Ovary (tissue), 9 donors: ENCODE measurements around the gene KANSL1L. TPM values are rescaled to one million over a fixed set of nuclear protein-coding genes. Genes with fewer than 3 reads are reported as not detected.
"Not testable (repeated sequence)": the region's sequence is repeated elsewhere in the genome, so short reads cannot be mapped to it uniquely, and the experiment has no call there.

ENCODE experiments used
- DNase-seq, 5 donors: peaks; one replicate each; pipeline ENCODE4 v3.0.0-alpha.2; 2019 to 2020
- H3K27ac ChIP-seq, 2 donors: fragments of 200-600 bp; one replicate each; pipeline versions ENCODE4 v1.5.1 to v1.8.0; 2019 to 2022
- H3K27me3 ChIP-seq: fragments of 200-600 bp; one replicate; pipeline ENCODE4 v1.8.0; 2022
- H3K36me3 ChIP-seq: fragments of 200-600 bp; sonication (generic); one replicate; pipeline ENCODE4 v1.5.1; 2019
- H3K4me1 ChIP-seq: one replicate; pipeline ENCODE4 v1.8.1; 2013; ENCODE audit warnings: mild to moderate bottlenecking, moderate library complexity; ENCODE audit not compliant: insufficient read depth
- H3K4me3 ChIP-seq: fragments of 200-600 bp; sonication (generic); one replicate; pipeline ENCODE4 v1.5.1; 2017
- H3K9me3 ChIP-seq, 2 donors: fragments of 200-600 bp in 1 of 2; sonication (generic) in 1 of 2; one replicate each; pipeline versions ENCODE4 v1.5.1 to v1.8.1; 2013 to 2019; ENCODE audit warnings: mild to moderate bottlenecking in 1 of 2, moderate library complexity in 1 of 2
- EP300 ChIP-seq: sonication (generic); formaldehyde crosslinking; IDR thresholded peaks from one replicate; pipeline ENCODE4 v1.6.1; 2017; ENCODE audit warnings: antibody characterized with exemption
- POLR2A ChIP-seq: fragments of 450-650 bp; IDR thresholded peaks from one replicate; pipeline ENCODE4 v1.6.1; 2017; ENCODE audit warnings: antibody characterized with exemption, mild to moderate bottlenecking, moderate library complexity
- WGBS, 3 donors: extraction: QIAGEN DNeasy Blood & Tissue Kit in 1 of 3; methylation state at CpG; one replicate each; pipeline versions ENCODE4 v1.1.5 to v1.1.7; 2013 to 2017; 5-methylcytosine and 5-hydroxymethylcytosine counted together
- intact Hi-C, 4 donors: fragments of 100-400 bp; cut with DNase I; formaldehyde crosslinking; loops; one replicate each; pipeline versions ENCODE4 v1.11.0 to v1.15.1; 2022 to 2023
- polyA plus RNA-seq, 2 donors: library from polyadenylated mRNA; stranded (reverse); fragments of 200-250 nt in 1 of 2; fragments of 350-450 nt in 1 of 2; fragmentation: Illumina TruSeq in 1 of 2; extraction: RNeasy Lipid Tissue Mini Kit (QIAGEN cat#74804) in 1 of 2; gene quantifications; one replicate each; pipeline ENCODE4 v1.2.3, GENCODE V29; 2013 to 2014
- total RNA-seq, 7 donors: library from RNA; depleted of rRNA in 2 of 7; stranded (reverse); fragments of >200 nt in 2 of 7; fragmentation: NEBNext Ultra II Directional in 3 of 7; extraction: Animal tissue kit (Norgen Biotek cat#: 25700) in 3 of 7; gene quantifications; one replicate each; pipeline versions ENCODE4 v1.1.0 to v1.2.4, GENCODE V29; 2016 to 2023
- TF ChIP-seq, protein P1 (sequence below), 3 donors: fragments of 450-650 bp in 2 of 3; fragments of 200-600 bp in 1 of 3; IDR thresholded peaks; one replicate each; pipeline versions ENCODE4 v1.5.1 to v1.8.0; 2016 to 2022; ENCODE audit warnings: antibody characterized with exemption in 3 of 3, mild to moderate bottlenecking in 1 of 3
- donor health status: DM: no; HTN: no; CAD: no; lungs with moderate emphysema.
- donor health status: DM: no; HTN: no; CAD: no.
- donor health status: Bipolar disorder and iron deficiency.
- donor health status: DM: yes; HTN: yes; CAD: no.
- donor health status: DM: no; HTN: no; CAD: no.
- donor health status: DM: yes; HTN: yes; CAD: no.

The KANSL1L gene
- total and polyA plus RNA-seq, 9 donors: 20.5 to 47.1 (median 36.1) TPM

DNA sequence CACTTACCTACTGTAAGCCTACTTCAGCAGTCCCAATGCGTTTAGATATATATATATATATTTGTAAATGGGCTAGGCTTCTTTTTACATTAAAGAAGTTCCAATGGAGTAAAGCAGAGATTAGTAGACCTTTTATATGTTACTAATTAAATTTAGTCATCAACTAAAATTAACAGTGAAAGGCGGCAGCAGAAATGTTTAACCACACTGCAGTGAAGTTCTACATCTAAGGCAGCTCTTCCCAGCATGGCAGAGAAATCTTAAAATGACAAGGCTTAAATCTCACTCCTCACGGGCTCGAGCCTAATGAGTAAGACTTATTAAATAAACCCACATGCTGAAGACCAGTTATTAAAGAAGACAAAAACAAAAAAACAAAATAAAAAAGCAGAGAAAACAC lies 19.1 kb upstream of the KANSL1L start:
- TF ChIP-seq POLR2A: no peak
- TF ChIP-seq, protein P1, sequence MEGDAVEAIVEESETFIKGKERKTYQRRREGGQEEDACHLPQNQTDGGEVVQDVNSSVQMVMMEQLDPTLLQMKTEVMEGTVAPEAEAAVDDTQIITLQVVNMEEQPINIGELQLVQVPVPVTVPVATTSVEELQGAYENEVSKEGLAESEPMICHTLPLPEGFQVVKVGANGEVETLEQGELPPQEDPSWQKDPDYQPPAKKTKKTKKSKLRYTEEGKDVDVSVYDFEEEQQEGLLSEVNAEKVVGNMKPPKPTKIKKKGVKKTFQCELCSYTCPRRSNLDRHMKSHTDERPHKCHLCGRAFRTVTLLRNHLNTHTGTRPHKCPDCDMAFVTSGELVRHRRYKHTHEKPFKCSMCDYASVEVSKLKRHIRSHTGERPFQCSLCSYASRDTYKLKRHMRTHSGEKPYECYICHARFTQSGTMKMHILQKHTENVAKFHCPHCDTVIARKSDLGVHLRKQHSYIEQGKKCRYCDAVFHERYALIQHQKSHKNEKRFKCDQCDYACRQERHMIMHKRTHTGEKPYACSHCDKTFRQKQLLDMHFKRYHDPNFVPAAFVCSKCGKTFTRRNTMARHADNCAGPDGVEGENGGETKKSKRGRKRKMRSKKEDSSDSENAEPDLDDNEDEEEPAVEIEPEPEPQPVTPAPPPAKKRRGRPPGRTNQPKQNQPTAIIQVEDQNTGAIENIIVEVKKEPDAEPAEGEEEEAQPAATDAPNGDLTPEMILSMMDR (IDR thresholded peaks at IDR 0.05): no peak
- no peak for TF ChIP-seq EP300
- H3K9me3 ChIP-seq: no peaks in the 10 kb centered on the region
- H3K27ac ChIP-seq: no peak overlapping the region
- H3K4me3 ChIP-seq: no peak overlapping the region
- 93 to 97% (median 94%) methylated on average over 4 of the region's 4 CpGs for WGBS, 3 donors
- no peaks in the 10 kb centered on the region for H3K4me1 ChIP-seq
- H3K36me3 ChIP-seq: no peaks in the 10 kb centered on the region
- intact Hi-C loops: loop anchor here in 1 of 4 donors (10.0 kb wide), 1 partner anchor 186 kb away; the partner anchor contains the start of gene RPE
- no peak for DNase-seq
- no peaks in the 10 kb centered on the region for H3K27me3 ChIP-seq

- 19 to 37% (median 32%) methylated on average over 1 of the region's 1 CpG for WGBS, 3 donors
- H3K9me3 ChIP-seq: no peaks in the 10 kb centered on the region
- no peak for DNase-seq
- no peak for TF ChIP-seq EP300
- TF ChIP-seq, protein P1 (IDR thresholded peaks at IDR 0.05): no peak
- TF ChIP-seq POLR2A: no peak
- no peak overlapping the region for H3K27ac ChIP-seq
- H3K27me3 ChIP-seq: no peaks in the 10 kb centered on the region
- H3K4me1 ChIP-seq: no peaks in the 10 kb centered on the region
- intact Hi-C loops: loop anchor here in 1 of 4 donors (10.0 kb wide), 1 partner anchor 185 kb away; the partner anchor contains the start of gene RPE
- no peaks in the 10 kb centered on the region for H3K36me3 ChIP-seq
- H3K4me3 ChIP-seq: no peak overlapping the region
Measured at GRCh38 chr2:210189452-210190138, 18.4 kb upstream of the KANSL1L start.

DNA sequence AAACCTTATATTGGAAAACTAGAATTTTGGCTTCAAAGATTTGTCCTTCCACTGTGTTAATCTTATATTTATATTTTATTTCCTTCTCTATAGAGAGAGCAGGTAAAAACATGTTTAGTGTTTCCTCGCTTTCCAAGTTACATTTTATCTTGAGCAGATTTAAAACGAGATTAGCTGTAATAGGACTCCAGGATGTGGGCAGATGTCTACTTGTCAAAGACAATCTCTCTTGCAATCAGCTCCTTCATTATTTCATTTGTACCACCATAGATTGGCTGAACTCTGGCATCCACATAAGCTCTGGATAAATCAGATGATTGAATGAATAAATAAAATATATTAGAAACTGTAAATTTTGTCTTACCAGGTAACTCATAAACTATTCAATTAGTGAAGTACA lies 17.5 kb upstream of the KANSL1L start:
- DNase-seq: no peak
- 75 to 79% (median 76%) methylated on average over 2 of the region's 2 CpGs for WGBS, 3 donors
- Histone ChIP-seq H3K27ac (no peak overlapping the region), H3K9me3 (no peaks in the 10 kb centered on the region), H3K36me3 (no peaks in the 10 kb centered on the region), H3K4me1 (no peaks in the 10 kb centered on the region), H3K27me3 (no peaks in the 10 kb centered on the region), H3K4me3 (no peak overlapping the region)
- intact Hi-C loops: no loop called here
- TF ChIP-seq POLR2A: no peak
- TF ChIP-seq EP300: no peak
- TF ChIP-seq, protein P1 (IDR thresholded peaks at IDR 0.05): no peak

- Histone ChIP-seq H3K4me1 (no peaks in the 10 kb centered on the region), H3K27ac (no peak overlapping the region), H3K27me3 (no peaks in the 10 kb centered on the region), H3K9me3 (no peaks in the 10 kb centered on the region), H3K36me3 (no peaks in the 10 kb centered on the region), H3K4me3 (no peak overlapping the region)
- WGBS, 3 donors: 78 to 85% (median 85%) methylated on average over 3 of the region's 3 CpGs
- TF ChIP-seq POLR2A (no peak), EP300 (no peak)
- TF ChIP-seq, protein P1 (IDR thresholded peaks at IDR 0.05): no peak
- intact Hi-C loops: no loop called here
- no peak for DNase-seq
Measured at GRCh38 chr2:210188190-210188589, 17.0 kb upstream of the KANSL1L start.

- H3K27ac ChIP-seq, H3K9me3 ChIP-seq, H3K36me3 ChIP-seq, intact Hi-C loops, H3K4me1 ChIP-seq, H3K4me3 ChIP-seq, DNase-seq, H3K27me3 ChIP-seq: not testable (repeated sequence)
- WGBS, 3 donors: 96 to 98% (median 97%) methylated on average over 1 of the region's 1 CpG
Measured at GRCh38 chr2:210183936-210184335, 12.7 kb upstream of the KANSL1L start.

- H3K27me3 ChIP-seq, H3K4me3 ChIP-seq, intact Hi-C loops, H3K36me3 ChIP-seq, H3K9me3 ChIP-seq, H3K27ac ChIP-seq, DNase-seq, H3K4me1 ChIP-seq: not testable (repeated sequence)
- 59 to 69% (median 62%) methylated on average over 12 of the region's 12 CpGs for WGBS, 3 donors
Measured at GRCh38 chr2:210181606-210182088, 10.4 kb upstream of the KANSL1L start.

DNA sequence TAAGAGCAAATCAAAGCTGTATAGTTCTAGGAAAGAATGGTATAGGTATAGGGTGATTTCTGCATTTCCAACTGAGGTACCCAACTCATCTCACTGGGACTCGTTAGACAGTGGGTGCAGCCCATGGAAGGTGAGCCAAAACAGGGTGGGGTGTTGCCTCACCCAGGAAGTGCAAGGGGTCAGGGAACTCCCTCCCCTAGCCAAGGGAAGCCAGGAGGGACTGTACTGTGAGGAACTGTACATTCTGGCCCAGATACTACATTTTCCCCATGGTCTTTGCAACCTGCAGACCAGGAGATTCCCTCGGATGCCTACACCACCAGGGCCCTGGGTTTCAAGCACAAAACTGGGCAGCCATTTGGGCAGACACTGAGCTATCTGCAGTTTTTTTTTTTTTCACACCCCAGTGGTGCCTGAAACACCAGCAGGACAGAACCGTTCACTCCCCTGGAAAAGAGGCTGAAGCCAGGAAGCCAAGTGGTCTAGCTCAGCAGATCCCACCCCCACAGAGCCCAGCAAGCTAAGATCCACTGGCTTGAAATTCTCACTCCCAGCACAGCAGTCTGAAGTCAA lies 9.9 kb upstream of the KANSL1L start:
- H3K27me3 ChIP-seq, H3K4me1 ChIP-seq, DNase-seq, H3K4me3 ChIP-seq, H3K27ac ChIP-seq, H3K36me3 ChIP-seq, H3K9me3 ChIP-seq, intact Hi-C loops: not testable (repeated sequence)
- 50 to 78% (median 64%) methylated on average over 3 of the region's 3 CpGs for WGBS, 3 donors
